ENCODE data around the gene PITX1.
"Not testable (repeated sequence)": the region's sequence is repeated elsewhere in the genome, so short reads cannot be mapped to it uniquely, and the experiment has no call there.

PITX1 gene

DNA sequence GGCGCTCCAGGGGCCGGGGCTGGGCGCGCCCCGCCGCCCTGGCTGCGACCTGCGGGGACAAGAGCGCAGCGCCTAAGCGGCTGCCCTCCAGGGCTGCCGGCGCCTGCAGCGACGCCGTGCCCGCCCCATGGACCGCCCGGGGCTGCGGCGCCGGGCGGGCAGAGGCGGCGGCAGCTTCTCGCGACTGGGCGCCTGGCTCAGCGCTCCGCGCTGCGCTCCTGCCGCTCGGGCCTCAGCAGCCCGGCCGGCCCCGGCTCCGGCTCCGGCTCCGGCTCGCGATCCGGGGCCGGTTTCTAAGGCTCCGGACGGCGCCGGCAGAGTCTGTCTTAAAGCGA, at the start of gene PITX1:
TSS of gene PITX1 (minus strand) at position 328 of the 335 bp plus-strand sequence. CDS start 347 bp downstream, outside the sequence.
- no peak for DNase-seq (ENCODE audit: low read depth)

DNA sequence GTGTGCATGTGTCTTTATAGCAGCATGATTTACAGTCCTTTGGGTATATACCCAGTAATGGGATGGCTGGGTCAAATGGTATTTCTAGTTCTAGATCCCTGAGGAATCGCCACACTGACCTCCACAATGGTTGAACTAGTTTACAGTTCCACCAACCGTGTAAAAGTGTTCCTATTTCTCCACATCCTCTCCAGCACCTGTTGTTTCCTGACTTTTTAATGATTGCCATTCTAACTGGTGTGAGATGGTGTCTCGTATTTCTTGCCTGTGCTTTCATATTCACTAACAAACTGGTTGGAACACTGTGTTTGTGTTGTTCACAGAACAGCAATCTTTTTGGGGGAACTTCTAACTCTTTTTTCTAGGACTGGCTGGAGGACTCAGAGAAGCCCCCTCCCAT, 49.3 kb upstream of the PITX1 start:
- not testable (repeated sequence) for DNase-seq (ENCODE audit: low read depth)

DNA sequence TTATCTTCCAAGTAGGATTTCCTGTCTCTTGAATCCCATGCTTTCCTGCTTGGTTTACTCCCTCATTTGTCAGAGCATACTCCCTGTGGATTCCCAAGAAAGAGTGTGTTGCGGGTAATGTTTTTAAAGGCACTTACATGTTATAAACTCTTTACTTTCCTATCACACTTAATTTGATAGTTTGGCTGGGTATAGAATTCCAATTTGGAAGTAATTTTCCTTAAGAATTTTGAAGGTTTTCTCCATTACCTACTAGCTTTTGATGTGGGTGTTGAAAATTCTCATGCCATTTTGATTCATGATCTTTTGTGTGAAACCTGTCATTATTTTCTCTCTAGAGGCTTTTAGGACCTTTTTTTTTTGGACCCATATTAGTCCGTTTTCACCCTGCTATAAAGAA, 47.2 kb upstream of the PITX1 start:
- DNase-seq (ENCODE audit: low read depth), result no peak

DNA sequence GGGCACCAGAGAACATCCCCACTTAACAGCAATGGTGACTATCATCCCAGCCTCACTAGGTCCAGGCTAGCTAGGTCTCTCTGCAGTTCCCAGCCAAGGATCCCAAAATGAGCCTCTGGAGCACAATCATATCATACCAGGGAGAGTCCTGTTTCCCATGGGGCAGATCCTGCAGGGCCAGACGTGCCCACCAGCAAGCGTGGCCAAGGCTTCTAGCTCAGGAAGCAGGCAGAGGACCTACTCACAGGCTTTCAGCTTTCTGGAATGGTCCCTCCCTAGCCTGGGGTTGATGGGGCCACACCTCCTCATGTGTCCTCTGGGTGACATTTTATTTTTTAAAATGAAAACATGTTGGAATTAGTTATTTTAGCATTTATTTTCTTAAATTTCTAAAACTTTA, 45.7 kb upstream of the PITX1 start:
- DNase-seq (ENCODE audit: low read depth), result no peak

DNA sequence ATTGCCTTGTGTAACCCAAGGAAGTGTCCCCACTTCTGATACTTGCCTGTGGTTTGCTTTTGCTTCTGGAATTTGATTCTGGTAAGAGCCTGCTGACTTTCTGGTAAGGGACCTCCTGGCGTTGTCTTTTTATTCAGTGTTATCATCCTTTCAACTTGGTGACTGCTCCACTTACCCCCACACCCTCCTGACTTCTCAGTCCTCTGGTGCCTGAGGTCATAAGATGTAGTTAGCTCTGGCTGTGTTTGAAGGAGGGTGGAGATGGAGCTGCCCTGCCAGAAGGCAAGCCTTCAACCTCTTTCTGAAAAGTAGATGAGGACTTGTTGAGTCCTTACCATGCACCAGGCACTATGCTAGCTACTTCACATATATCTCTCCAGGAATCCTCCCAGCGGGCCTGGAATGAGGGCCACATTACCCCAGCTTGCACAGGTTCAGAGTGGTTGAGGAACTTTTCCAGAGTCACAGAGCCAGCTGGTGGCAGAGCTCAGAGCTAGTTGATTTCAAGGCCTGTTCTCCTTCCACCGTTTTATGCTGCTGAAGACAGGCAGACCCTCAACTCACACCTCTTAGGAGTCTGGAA, 45.2 kb upstream of the PITX1 start:
- DNase-seq (ENCODE audit: low read depth), result no peak

DNA sequence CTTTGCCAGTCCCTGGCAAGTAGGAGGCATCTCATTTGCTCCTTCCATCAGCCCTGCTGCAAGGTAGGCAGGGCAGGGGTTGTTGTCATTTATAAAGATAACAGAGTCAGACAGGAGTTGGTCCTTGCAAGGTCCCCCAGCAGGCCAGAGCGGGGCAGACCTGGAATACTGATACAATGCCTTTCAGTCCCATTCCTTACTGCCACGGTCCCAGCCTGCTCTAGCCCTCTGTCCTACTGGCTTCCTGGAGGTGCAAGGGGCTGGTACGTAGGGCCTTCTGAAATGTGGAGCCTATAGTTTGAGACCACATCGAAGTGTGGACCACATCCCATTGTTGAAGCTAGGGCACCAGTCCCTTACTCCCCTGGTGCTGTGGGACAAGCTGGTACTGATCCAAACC, 42.8 kb upstream of the PITX1 start:
- no peak for DNase-seq (ENCODE audit: low read depth)

DNA sequence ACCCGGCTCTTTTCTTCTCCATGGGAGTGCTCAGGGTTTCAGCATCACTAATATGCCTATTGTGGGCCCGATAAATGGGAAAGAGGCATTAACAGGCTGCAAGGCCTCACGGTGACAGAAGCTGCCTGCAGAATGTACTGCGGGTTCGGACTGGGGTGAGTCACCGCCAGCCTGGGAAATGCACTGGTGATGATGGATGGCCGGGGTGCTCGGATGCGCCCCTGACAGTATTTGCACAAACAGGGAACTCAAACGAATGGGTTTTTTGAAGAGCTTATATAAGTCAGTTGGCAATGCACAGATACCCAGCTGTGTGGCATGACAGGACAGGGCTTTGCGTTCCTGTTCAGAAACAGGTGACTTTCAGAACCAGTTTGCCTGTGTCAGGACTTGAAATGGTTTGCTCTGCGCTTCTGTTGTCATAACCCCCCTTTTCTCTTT, 42.0 kb upstream of the PITX1 start:
- no peak for DNase-seq (ENCODE audit: low read depth)

DNA sequence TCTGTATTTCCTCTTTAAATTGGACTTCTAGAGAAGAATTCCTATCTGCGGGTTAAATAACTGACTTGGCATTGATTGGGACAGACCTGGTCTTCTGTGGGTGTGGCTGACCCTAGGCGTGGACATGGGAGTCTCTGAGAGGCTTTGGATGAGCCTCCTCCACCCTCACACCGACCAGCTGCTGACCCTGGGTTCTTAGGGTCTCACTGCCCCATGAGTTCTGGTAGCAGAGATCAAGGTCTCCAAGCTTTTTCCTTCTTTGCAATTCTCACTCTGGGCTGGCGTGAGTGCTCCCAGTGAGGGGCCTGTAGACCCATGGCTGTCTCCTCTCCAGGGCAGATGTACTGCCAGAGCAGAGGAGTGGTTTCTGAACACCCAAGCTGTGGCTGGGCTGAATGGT, 41.6 kb upstream of the PITX1 start:
- DNase-seq (ENCODE audit: low read depth), result no peak

DNA sequence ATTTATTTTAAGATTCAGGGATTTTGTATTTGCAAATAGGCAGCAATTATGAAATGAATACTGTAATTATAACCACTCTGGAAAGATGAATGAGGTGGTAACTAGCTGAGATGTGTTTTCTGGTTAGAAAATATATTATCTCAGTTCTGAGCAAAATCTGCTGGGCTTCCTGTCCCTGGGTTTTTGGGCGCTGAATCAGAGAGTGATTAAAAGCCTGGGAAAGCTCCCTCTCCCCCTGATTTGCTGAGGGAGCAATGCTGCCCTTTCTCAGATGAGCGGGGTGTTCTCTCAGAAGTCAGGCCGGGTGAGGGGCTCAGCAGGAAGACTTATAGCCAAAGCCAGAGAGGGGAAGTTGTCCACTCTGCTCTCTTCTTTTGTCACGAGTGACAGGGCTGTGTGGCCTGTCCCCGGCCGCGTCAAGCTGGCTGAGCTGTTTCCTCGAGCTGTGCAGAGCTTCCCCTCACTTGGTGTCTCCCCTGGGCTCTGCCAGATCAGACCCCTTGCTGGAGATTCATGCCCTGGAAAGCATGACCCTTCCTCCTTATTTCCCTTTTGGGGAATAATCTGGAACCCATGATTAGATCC, 39.8 kb upstream of the PITX1 start:
- DNase-seq (ENCODE audit: low read depth), result no peak

DNA sequence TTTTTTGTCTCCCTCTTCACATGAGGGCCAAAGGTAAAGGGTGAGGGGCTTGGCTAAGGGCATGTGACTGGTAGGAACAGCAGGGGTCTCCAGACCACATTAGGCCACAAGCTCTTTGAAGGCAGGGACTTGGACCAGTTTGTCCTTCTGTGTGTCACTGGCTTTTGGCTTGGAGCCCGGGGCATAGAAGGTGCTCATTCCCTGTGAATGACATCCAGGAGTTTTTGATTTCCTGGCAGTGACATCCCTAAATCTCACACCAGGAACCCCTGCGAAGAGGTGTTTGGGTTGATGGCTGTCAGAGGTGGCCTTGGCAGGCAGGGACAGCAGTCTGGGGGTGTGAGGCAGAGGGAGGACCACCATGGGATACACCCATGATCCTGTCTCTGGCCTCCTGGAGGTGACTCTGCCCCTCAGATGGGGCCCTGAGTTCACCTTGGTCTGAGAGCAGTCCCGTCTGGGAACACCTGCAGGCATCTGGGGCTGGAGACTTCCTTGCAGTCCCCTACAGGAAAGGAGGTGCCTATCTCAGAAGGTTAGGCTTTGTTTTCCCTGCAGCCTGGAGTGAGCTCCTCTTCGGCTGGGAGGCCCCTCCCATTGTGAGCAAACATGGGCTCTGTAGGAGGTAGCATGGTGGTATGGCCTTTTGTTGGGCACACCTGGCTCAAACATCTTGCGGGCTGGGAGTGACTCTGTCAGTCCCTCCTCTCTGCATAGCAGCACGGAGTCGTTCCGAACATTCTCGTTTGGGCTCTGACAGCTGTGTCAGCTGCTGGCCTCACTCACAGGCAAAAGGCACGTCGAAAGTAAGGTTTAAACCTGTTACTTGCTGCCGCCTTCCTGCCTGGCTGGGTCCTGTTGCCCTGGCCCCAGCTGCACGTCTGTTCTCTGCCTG, 38.6 kb upstream of the PITX1 start:
- DNase-seq (ENCODE audit: low read depth), result no peak

DNA sequence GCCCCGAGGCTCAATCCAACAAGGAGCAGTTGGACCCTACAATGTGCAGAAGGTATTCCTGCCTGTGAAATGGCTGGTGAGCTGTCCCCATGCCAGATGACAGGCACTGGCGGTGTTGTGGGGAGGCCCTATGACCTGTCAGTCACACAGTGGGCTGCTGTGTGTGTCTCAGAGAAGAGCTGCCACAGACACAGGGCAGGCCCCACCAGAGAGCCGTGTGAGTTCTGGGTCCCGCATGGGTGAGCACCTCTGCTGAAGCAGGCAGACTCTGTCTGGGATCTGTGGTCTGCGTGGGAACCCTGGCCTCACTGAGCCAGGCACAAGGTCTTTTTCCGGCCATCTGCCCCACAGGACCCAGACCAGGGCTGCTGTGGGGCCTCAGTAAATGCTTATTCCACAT, 37.3 kb upstream of the PITX1 start:
- no peak for DNase-seq (ENCODE audit: low read depth)

DNA sequence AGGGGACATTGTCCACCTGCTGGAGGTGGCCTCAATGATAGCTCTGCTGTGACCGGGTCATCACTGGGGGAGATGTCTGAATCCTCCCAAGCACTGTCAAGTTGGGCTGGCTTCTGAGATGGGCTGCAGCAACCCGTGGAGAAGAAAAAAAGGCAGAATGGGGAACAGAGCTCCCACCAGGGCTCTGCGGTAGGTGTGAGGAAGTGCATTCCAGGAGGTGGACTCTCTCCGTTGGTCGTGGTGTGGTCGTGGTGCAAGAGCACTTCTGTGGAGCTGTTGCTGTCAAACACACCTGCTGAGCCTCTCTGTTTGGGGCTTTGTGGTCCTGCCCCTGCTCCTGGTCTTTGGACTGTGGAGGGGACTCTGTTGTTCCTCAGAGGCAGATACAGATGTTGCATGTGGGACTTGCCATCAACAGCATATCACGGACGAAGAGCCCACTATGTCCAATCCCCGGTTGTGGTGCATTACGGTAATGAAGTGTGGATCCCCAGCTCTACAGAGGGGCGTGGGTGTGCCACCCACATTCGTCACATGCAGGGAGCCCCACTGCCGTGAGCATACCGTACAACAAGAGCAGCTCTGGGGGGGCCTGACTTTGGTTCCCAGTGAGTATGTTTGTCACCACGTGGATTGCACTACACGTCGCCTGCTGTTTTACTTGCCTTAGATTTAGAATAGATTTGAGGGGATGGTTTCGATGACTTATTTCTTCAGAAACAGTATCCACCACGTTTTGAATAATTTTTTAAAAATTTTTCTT, 36.0 kb upstream of the PITX1 start:
- no peak for DNase-seq (ENCODE audit: low read depth)

DNA sequence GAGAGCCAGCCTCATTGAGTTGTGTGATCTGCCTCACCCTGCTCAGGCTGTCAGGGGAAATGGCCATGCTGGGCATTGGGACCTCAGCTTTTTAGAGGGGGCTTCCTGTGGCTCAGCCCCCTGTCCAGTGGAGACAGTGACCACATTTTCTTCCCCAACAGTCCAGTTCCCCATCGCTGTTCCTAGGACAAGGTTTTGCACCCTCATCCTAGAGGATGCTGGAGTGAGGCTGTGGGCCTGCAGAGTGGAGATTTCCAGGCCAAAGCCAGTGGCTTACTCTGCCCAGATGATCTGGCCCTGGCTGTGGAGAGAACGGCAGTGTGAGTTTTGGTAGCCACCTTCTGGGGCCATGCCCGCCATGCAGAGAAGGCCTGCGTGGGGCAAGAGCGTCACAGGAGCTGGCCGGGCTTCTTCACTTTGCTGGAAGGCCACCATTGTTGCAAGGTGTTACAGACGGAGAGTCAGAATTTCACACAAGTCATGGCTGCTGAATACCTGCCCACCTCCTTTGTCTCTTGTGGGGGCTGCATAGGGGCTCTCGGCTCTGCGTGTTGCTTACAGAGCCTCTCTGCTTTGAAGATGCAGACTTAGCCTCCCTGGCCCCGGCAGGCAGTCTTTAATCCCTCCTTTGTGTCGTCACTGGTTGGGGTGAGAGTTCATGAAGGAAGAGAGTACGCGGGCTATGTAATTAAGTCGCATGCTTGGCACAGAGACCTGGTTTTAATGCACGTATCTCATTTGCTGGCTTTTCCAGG, 35.2 kb upstream of the PITX1 start:
- DNase-seq (ENCODE audit: low read depth), result no peak

DNA sequence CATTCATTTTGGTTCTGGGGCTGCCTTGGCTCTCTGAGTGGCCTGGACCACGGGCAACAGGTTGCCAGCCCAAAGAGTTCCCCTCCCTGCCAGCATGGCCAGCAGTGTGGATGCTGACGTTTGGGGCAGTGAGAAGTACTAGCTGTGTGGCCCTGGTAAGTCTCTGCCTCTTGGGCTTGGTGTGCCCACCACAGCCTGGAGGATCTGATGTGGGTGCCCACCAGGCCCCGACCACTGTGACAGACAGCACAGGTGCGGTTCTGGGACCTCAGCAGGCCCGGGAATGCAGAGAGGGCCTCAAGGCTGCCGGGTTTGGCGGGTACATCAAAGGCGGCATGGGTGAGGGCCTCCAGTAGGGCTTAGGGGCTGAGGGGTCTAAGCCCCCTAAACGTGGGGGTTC, 33.6 kb upstream of the PITX1 start:
- no peak for DNase-seq (ENCODE audit: low read depth)

DNA sequence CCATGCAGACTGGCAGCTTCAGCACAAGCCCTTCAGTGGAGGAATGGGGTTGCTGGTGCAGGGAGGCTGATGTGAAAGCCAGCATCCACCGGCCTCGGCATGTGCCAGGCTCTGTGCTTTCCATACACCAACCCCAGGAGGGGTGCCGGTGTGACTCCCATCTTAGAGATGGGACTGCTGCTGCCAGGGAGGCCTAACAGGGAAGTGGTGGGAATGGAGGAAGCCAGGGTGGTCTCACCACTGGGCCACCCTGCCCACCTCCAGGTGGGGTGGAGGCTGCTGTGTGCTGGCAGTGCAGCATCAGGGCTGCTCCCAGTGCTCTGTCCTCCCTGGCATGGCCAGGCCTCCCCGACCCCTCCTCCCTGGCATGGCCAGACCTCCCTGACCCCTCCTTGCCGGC, 32.8 kb upstream of the PITX1 start:
- no peak for DNase-seq (ENCODE audit: low read depth)

DNA sequence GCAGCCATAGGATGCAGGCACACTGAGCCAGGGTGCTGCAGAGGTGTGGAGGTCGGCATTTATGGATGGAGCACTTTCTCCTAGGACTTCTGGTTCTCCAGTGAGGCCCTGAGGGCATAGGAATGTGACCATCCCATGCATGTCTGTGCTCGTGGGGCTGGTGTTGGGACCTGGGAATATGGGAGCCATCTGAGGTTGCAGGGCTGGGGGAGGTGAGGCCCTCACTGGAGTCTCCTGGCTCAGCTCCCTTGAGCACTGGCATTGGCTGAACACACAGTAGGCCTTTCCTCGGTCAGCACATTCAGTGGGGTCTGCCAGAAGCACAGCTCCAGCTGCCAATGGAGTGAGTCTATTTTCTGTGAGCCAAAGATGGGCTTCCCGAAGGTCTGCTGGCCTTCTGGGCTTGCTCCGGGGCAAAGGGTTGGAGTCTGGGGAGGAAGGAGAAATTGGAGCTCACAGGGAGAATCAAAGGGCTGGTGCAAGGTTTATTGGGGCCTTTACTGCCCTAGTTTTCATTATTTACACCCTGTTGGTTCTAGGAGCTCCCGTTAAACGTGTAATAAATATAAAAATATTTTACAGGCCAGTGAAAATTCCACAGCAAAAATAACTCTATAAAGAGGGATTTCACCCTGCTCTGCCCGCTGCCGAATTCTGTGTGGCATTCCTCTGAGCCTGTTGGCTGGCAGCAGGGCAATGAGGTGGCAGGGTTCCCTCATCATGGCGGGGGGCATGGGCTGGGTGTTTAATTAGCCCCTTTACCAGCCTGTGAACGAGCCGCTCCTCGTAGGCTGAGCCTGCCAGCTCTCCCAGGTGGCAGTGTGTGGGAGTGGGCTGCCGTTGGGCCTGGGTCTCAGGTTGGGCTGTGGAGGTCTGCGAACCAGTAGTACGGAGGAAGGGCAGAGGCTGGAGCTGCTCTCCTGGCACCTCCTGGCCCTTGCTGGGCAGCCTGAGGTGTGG, 31.6 kb upstream of the PITX1 start:
- DNase-seq (ENCODE audit: low read depth), result no peak

DNA sequence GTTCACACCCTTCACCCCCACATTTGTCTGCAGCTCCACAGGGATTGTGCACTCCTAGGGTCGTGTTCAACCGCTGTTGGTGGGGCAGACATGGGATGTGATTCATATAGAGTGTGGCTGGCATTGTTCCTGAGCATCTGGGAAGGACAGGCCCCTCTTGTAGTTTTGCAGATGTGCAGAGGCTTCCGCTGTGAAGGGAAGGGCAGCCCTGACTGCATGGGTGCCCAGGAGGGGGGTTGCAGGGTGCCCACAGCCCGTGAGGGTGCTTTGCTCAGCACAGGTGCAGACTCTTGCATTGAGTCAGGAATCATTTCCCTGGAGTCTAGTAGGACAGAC, 30.2 kb upstream of the PITX1 start:
- DNase-seq (ENCODE audit: low read depth), result no peak

DNA sequence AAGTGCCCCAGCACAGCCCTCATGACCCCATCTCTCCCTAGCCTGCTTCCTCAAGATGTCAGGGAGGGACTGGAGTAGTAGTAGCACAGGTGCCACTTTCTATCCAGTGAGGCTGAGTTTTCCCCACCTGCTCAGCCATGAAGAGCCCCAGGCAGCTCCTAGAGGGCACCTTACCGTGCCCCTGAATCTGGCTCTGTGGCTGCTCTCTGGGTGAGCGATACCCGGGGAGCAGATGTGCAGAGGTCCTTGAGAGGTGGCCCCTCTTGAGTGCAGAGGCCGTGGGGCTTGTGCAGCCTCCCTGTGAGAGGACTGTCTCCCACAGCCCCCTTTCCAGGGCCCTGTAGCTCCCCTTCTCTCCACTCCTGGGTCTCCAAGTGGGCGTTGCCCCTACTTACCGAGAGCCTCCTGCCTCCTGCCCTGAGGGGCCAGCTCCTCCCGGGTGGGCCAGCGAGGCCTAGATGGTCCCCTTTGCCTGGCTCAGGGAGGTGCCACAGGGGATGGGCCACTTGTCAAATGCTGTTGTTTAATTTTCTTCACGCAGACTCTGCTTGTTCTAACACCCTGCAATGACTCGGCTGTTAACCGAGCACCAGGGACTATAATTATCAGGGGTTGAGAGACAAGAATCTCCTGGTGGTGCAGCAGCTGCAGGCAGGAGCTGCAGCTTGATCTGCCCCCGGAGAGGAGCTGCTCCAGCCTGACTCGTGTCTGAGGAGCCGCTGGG, 29.6 kb upstream of the PITX1 start:
- DNase-seq (ENCODE audit: low read depth), result no peak

DNA sequence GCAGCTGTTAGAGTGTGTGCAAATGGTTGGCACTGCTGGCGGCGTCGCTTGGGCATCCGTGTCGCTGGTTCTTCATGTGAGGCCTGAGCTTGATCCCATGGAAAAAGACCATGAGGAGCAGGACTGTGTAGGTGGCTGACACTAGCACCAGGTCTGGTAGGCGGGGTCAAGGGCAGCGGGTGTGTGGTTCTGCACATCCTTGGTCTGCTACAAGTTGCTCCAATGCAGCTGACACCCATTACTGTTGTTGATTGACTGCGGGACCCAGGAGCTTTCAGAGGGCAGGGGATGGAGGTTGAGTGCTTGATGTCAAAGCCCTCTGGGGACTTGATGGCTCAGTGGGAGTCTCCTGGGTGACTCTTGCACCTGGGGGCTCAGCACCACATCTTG, 29.0 kb upstream of the PITX1 start:
- no peak for DNase-seq (ENCODE audit: low read depth)
